GM18505 (cell line): Measurements from ENCODE around the gene MSI2.

ENCODE experiments used
- ATAC-seq: cut with Tn5 transposase; IDR thresholded peaks from one replicate; pipeline ENCODE4 v1.9.1; 2021; ENCODE audit not compliant: unreplicated experiment
- POLR2A ChIP-seq: IDR thresholded peaks from 4 replicates; pipeline ENCODE4 v1.6.1; 2011; ENCODE audit warnings: borderline replicate concordance; ENCODE audit not compliant: insufficient read depth, insufficient read length; ENCODE audit errors: extremely low read depth

Gene MSI2

DNA sequence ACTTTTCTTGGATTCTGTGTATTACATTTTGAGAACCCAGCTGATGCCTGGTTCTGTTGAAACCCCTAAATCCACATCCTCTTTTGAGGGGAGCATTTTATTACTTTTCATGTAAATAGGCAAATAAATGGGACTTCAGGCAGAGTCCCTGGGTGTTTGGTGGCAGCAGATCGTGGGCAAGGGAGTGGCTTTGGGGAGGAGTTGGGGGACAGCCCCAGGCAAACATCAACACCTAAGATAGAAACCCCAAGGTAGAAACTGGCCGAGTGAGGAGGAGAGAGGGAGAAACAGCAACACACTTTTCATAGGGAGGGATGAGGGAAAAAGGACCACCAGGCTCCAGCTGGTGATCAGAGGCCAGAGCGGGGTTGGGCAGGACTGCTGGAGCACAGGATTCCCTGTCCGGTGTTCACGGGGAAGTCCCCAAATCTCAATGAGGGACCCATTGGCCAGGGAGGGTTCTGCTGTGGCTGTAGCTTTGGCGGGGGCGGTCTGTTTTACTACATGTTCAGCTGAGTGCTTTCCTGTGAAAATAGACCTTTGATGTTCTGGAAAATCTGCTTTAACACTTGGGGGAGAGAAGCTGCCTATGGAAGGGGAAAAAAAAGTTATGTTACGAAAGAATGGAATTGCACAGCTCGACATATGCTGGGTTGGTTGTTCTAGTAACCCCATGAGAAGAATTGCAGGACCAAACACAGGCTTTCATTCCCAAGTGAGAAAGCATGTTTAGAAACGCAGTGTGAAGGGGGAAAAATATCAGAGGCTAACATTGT, 46.6 kb downstream of the MSI2 start:
- no peak for ATAC-seq
- TF ChIP-seq POLR2A = no peak

DNA sequence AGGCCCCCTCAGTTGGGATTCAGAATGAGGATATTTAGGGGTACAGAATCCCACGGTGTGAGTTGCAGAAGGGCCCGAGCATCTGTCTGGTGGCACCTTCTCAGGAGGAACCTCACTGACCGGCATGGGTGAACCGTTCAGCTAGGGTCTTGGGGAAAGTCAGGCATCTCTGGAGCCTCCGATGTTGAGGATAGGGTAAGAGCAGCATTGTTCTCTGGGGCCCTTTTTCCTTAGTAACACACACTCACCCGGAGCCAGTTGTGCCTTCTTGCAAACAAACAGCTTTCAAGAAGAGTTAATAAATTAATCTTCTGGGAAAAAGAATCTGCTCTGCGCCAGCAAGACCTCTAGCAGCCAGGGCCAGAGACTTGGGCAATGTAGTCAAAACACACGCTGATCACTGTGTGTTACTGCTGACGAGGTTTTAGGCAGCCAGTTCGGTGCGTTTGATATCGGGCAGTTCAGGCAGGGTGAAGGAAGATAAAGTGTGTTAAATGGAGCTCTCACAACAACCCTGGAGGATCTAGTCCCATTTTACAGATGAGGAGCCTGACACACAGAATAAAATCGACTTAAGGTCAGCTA, 48.9 kb downstream of the MSI2 start:
- ATAC-seq = no peak
- no peak for TF ChIP-seq POLR2A

DNA sequence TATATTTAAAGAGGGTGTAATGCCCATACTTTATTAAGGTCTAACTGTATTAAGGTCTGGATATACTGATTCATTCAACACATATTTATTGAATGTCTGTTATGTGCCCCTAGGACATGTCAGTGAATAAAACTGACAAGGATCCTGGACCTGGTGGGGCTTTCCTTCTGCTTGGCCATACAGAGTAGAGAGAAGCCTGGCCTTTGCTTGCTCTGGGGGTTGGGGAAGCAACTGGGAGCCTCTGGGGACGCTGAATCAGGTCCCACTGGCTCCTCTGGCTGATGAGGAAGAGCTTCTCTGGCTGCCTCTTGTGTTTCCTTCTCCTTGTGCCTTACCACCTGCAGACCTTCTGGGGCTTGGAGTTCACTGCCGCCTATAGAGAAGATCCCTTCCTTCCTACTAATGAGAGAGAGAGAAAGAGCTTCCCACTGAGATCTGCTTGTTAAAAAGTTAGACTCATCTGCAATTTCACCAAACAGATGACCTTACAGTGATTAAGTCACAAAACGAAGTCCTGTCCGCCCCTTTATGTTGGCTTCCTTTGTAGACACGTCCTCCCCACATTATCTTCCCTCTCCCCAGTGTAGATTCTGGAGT, 49.7 kb downstream of the MSI2 start:
- TF ChIP-seq POLR2A = no peak
- ATAC-seq = no peak

DNA sequence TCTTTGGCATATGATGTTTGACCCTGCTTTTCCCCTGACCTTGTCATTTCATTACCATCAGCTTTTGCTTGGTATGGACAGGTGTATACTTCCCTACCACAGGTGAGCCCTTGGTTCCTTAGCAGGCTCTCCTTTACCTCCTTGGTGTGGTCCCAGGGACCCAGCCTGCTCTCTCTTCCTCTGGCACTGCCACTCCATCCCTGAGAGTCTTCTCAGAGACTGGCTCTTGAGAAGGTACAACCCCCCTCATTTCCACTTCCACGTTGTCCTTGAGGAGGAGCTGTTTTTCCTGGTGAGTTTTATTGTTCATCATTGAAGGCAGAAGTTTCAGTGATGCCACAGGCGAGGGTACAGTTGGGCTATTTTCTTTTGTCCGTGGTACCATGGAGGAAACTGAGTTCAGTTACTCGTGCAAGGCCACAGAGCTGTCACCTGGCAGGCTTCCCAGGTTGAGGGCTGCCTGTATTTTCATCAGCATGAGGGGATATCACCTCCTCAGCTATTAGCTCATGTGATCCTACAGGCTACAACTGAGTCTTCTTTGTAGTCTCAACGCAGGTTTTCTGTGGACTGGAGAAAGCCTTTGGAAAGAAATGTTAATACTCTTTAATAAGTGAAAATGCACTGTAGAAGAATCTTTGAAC, 52.3 kb downstream of the MSI2 start:
- no peak for TF ChIP-seq POLR2A
- no peak for ATAC-seq

DNA sequence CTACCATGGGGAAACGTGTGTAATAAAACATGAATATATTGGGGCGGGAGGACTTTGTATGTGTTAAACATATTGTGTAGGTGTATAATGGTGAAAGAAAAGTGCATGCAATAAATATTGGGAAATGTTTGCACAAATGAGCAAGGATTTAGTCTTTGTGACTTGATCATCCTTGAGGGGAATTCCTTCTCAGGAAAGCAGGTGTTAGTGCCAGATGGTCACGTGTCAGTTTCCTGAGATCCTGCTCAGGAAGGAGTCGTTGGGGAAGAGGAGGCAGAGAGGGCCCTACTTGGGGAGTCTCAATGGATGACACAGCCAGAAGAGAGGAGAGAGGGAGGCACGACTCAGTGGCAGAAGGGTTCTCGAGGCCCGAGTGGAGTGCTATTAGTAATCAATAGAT, 53.2 kb downstream of the MSI2 start:
- ATAC-seq = no peak
- TF ChIP-seq POLR2A = no peak

DNA sequence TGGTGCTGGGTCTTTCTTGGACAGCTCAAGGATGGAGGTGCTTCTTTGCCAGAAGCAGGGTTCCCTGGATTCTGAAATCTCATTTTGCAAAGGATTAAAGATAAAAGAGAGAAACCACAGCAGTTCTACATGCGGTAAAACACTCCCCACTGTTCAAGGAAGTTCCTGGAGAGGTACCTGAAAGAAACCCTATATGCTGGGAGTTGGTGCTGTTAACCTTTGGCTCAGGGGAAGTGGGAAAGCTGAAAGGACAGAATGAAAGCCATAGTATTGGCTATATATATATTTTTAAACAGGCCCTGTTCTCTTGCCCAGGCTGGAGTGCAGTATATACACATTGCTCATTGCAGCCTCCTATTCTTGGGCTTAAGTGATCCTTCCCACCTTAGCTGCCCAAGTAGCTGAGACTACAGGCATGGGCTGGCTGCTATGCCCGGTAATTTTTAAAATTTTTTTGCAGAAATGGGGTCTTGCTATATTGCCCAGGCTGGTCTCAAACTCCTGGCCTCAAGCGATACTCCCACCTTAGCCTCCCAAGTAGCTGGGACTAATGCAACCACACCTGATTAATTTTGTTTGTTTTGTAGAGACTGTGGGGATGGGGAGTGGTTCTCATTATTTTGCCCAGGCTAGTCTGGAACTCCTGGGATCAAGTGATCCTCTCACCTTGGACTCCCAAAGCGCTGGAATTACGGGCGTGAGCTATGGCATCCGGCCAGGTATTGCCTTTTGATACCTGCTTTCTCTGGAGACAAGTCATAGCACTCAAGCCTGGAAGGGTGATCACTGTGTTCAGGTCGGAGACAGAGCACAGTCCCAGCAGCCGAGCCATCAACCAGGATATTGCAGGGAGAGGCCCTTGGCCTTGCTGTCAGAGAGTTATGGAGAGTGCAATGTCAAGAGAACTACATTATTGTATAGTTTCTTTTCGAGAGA, 55.2 kb downstream of the MSI2 start:
- ATAC-seq = no peak
- TF ChIP-seq POLR2A = no peak

DNA sequence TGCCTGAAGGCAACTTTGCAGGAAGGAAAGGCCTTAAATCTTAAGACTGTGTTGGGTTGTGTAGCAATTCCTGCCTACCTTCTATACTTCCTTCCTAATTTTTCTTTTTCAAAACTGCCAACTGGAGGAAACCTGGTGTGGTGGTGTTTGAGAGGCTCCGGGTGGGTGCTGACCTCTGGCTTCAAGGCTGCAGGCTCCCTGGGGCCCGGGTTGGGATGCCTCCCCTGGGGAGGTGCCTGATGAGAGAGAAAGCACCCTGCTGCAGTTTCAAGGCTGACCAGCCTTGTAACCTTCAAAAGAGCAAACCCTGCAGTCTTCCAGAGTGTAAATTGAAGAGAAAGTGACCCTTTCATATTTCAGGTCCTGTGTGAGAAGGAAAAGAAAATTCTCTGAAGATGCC, 55.9 kb downstream of the MSI2 start:
- no peak for ATAC-seq
- no peak for TF ChIP-seq POLR2A

DNA sequence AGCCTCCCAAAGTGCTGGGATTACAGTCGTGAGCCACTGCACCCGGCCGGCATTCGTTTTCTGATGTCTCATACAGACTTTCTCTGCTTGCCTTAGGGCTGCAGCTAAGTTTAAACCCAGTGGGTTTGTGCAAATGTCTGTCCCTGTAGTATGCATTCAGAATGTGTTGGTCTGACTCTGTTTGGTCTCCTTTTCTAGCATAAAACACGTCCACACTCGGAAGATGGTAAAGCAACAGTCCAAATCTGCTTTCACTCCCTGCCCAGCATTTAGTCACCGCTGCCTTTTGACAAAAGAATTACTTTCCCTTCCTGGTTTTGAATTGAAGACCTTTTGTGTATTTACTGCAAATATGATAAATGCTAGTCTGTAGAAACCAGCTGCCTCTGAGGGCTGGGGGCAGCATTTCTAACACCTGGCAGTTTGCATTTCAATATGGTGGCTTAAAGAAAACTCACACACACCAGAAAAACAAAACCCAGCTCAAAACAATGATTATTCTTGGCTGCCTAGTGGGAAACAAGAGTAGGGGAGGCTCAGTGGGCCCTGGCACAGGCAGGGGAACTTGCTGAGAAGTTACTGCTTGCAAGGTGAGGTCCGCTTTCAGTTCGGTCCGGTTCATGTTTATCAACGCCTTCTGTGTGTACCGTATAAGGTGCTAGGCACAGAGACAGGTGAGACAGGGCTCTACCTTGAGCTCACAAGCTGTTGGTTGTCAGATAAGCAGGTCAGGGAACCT, 56.9 kb downstream of the MSI2 start:
- no peak for TF ChIP-seq POLR2A
- no peak for ATAC-seq

DNA sequence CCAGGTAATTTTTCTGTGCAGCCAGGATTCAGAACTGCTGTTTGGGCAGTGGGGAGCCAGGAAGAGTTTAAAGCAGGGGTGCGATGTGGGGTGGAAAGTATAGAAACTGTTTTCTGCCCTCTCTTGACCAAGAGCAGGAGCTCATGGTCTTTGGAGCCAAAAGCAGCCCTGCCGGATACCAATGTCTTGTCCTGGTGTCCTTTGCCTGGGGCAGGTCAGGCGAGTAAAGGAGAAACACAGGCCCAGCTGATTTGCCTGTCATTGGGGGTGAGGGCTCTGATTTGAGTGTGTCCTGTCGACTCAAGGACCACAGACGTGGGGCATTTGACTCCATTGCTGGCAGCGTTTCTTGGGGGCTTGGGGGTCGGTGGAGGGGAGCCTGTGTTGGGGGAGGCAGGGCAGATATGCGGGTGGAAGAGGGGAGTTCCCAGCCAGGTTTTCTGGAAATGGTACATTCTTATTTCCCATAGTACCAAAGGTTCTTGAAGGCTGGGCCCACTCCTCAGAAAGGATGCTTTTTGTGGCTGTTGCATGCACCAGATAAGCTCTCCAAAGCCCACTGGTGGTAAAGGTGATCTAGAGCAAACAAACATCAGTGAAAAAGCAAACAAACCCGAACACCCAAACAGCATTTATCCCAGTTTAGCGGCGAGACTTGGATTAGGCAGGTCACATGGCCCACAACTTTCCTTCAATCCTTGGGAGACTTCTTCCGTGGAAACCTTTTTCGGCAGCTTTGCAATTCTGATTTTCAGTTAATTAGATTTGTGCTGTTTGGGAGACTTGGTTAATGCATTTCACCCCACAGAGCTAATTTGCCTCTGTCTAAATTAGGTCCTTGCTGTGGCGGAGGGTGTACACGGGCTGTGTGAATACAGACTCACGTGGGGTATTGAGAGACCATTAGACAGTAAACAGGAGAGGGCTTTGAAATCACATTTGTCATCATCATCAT, 59.0 kb downstream of the MSI2 start:
- no peak for ATAC-seq
- TF ChIP-seq POLR2A = no peak

DNA sequence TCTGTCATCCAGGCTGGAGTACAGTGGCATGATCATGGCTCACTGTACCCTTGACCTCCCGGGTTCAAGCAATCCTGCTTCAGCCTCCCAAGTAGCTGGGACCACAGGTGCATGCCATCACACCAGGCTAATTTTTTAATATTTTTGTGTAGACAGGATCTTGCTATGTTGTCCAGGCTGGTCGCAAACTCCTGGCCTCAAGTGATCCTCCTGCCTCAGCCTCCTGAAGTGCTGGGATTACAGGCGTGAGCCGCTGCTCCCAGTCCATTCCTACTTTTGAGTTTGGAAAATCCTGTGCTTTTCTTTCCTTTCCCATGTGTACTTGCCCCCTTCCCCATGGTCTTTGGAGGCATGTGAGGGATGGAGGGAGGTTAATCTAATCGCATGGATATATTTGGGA, 60.0 kb downstream of the MSI2 start:
- ATAC-seq = no peak
- no peak for TF ChIP-seq POLR2A

DNA sequence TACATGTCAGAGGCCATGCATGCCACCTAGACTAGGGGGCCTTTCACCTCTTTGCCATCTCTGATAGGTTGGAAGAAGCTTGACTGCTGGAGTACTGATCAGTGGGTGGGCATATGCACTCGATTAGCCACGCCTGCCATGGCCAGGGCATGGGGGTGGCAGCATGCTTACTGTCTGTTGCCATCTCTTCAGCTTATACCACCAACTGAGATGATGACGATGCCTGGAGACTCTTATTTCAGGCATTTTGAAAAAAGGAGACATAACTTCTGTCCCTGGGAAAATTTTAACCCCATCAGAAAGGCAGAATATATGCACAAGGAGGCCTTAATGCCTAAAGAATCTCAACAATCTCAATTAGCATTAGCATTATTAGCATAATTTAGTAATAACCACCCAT, 60.8 kb downstream of the MSI2 start:
- TF ChIP-seq POLR2A = no peak
- no peak for ATAC-seq
